K562 (cell line): ENCODE measurements around the gene RIPPLY3.

Source experiments
- CBX1 ChIP-seq: sonication (generic); IDR thresholded peaks from 2 replicates; pipeline ENCODE4 v1.6.1; 2016; ENCODE audit warnings: antibody characterized with exemption, low read depth, mild to moderate bottlenecking
- ELF4 ChIP-seq: fragments of 450-650 bp; formaldehyde crosslinking; IDR thresholded peaks from 2 replicates; pipeline ENCODE4 v1.4.0; 2022; ENCODE audit warnings: missing genetic modification characterization
- ETV6 ChIP-seq, 3 experiments: fragments of 150-350 bp in 1 of 3; sonication (generic) in 1 of 3; formaldehyde crosslinking in 1 of 3; IDR thresholded peaks; 2 replicates each; pipeline versions ENCODE4 v1.6.1 to v1.8.0; 2014 to 2022; ENCODE audit warnings: borderline replicate concordance in 2 of 3, low read depth in 2 of 3, antibody characterized with exemption in 1 of 3, low read length in 1 of 3, mild to moderate bottlenecking in 1 of 3, missing genetic modification reagents in 1 of 3
- FOSL1 ChIP-seq: fragments of 200-800 bp; sonication (Bioruptor generic); conservative IDR thresholded peaks from 2 replicates; pipeline ENCODE4 v1.6.1; 2016; ENCODE audit warnings: missing genetic modification characterization, missing compliant biosample characterization
- MAFK ChIP-seq: IDR thresholded peaks from 2 replicates; pipeline ENCODE4 v1.6.1; 2011; ENCODE audit warnings: low read length, improper control_type of control experiment
- MXI1 ChIP-seq: IDR thresholded peaks from 2 replicates; pipeline ENCODE4 v1.6.1; 2011; ENCODE audit warnings: low read depth, mild to moderate bottlenecking, improper control_type of control experiment, low read length
- MYBL2 ChIP-seq, 2 experiments: fragments of 450-650 bp in 1 of 2; sonication (generic) in 1 of 2; formaldehyde crosslinking in 1 of 2; IDR thresholded peaks; 2 replicates each; pipeline versions ENCODE4 v1.6.1 to v1.8.1; 2017 to 2022; ENCODE audit warnings: borderline replicate concordance in 1 of 2, inconsistent platforms in 1 of 2, low read depth in 1 of 2, mild to moderate bottlenecking in 1 of 2, missing genetic modification reagents in 1 of 2, moderate library complexity in 1 of 2
- RBM15 ChIP-seq: fragments of 200-400 bp; formaldehyde crosslinking; IDR thresholded peaks from 2 replicates; pipeline ENCODE4 v1.6.1; 2018; ENCODE audit warnings: mild to moderate bottlenecking, low read length, moderate library complexity; ENCODE audit not compliant: insufficient read depth
- SAFB2 ChIP-seq: fragments of 200-400 bp; formaldehyde crosslinking; IDR thresholded peaks from 2 replicates; pipeline ENCODE4 v1.6.1; 2018; ENCODE audit warnings: borderline replicate concordance, low read length, low read depth, moderate library complexity; ENCODE audit not compliant: severe bottlenecking
- SRF ChIP-seq, 2 experiments: fragments of 250-450, 450-650 bp in 1 of 2; sonication (Bioruptor Pico) in 1 of 2; sonication (generic) in 1 of 2; formaldehyde crosslinking; IDR thresholded peaks; 2 replicates each; pipeline versions ENCODE4 v1.5.0 to v1.5.1; 2020 to 2022; ENCODE audit warnings: mild to moderate bottlenecking in 1 of 2, missing genetic modification reagents in 1 of 2
- TF ChIP-seq, protein P1 (sequence below), 2 experiments: fragments of 200-800 bp in 1 of 2; sonication (Bioruptor generic) in 1 of 2; sonication (generic) in 1 of 2; formaldehyde crosslinking in 1 of 2; IDR thresholded peaks in 1 of 2; conservative IDR thresholded peaks in 1 of 2; 2 replicates each; pipeline versions ENCODE4 v1.5.0 to v1.6.1; 2016 to 2020; ENCODE audit warnings: missing compliant biosample characterization in 1 of 2, missing genetic modification characterization in 1 of 2, missing genetic modification reagents in 1 of 2
- TF ChIP-seq, protein P2 (sequence below), 3 experiments: IDR thresholded peaks in 2 of 3; conservative IDR thresholded peaks in 1 of 3; 2 replicates each; pipeline ENCODE4 v1.5.1; 2011 to 2012; ENCODE audit warnings: low read length in 3 of 3, mild to moderate bottlenecking in 3 of 3, control low read depth in 2 of 3, improper control_type of control experiment in 1 of 3, inconsistent platforms in 1 of 3, low read depth in 1 of 3, mixed read lengths in 1 of 3, moderate library complexity in 1 of 3; ENCODE audit not compliant: insufficient read depth in 2 of 3

- TF ChIP-seq MXI1: no peak
- TF ChIP-seq FOSL1 (tag): no peak; the same call in 1 of the 2 replicates
- TF ChIP-seq, protein P1, sequence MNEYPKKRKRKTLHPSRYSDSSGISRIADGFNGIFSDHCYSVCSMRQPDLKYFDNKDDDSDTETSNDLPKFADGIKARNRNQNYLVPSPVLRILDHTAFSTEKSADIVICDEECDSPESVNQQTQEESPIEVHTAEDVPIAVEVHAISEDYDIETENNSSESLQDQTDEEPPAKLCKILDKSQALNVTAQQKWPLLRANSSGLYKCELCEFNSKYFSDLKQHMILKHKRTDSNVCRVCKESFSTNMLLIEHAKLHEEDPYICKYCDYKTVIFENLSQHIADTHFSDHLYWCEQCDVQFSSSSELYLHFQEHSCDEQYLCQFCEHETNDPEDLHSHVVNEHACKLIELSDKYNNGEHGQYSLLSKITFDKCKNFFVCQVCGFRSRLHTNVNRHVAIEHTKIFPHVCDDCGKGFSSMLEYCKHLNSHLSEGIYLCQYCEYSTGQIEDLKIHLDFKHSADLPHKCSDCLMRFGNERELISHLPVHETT (CRISPR knock-in tag; conservative IDR thresholded peaks at IDR 0.05 in 1 of 2, IDR thresholded peaks at IDR 0.05 in 1 of 2): no peak
- no peak for TF ChIP-seq ETV6 (IDR thresholded peaks at IDR 0.05; ENCODE audit: borderline replicate concordance in 1 of 2, low read depth in 2 of 2, low read length in 1 of 2)
- TF ChIP-seq ETV6 (CRISPR knock-in tag; IDR thresholded peaks at IDR 0.05; ENCODE audit: borderline replicate concordance): 0 out of 2 replicates have a peak, but pooled peaks have one; percentile 62
- no peak for TF ChIP-seq SRF (CRISPR knock-in tag; IDR thresholded peaks at IDR 0.05)
- TF ChIP-seq, protein P2, sequence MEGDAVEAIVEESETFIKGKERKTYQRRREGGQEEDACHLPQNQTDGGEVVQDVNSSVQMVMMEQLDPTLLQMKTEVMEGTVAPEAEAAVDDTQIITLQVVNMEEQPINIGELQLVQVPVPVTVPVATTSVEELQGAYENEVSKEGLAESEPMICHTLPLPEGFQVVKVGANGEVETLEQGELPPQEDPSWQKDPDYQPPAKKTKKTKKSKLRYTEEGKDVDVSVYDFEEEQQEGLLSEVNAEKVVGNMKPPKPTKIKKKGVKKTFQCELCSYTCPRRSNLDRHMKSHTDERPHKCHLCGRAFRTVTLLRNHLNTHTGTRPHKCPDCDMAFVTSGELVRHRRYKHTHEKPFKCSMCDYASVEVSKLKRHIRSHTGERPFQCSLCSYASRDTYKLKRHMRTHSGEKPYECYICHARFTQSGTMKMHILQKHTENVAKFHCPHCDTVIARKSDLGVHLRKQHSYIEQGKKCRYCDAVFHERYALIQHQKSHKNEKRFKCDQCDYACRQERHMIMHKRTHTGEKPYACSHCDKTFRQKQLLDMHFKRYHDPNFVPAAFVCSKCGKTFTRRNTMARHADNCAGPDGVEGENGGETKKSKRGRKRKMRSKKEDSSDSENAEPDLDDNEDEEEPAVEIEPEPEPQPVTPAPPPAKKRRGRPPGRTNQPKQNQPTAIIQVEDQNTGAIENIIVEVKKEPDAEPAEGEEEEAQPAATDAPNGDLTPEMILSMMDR (IDR thresholded peaks at IDR 0.05 in 2 of 3, conservative IDR thresholded peaks at IDR 0.05 in 1 of 3; ENCODE audit: insufficient read depth in 2 of 3, low read depth in 1 of 3, low read length in 3 of 3): no peak
- TF ChIP-seq ELF4: peak; percentile 45; the same call in 1 of the 2 replicates
- TF ChIP-seq MAFK: no peak
- no peak for TF ChIP-seq RBM15
- no peak for TF ChIP-seq SAFB2
- peak; percentile 76 for TF ChIP-seq MYBL2 (IDR thresholded peaks at IDR 0.05; ENCODE audit: low read depth)
- TF ChIP-seq MYBL2 (CRISPR knock-in tag; IDR thresholded peaks at IDR 0.05; ENCODE audit: borderline replicate concordance): no peak
- TF ChIP-seq CBX1: no peak
These were observed 41.4 kb upstream of the RIPPLY3 start for GRCh38 chr21:36964827-36965719.
